ENCODE measurements around the gene GJA10.

DNA sequence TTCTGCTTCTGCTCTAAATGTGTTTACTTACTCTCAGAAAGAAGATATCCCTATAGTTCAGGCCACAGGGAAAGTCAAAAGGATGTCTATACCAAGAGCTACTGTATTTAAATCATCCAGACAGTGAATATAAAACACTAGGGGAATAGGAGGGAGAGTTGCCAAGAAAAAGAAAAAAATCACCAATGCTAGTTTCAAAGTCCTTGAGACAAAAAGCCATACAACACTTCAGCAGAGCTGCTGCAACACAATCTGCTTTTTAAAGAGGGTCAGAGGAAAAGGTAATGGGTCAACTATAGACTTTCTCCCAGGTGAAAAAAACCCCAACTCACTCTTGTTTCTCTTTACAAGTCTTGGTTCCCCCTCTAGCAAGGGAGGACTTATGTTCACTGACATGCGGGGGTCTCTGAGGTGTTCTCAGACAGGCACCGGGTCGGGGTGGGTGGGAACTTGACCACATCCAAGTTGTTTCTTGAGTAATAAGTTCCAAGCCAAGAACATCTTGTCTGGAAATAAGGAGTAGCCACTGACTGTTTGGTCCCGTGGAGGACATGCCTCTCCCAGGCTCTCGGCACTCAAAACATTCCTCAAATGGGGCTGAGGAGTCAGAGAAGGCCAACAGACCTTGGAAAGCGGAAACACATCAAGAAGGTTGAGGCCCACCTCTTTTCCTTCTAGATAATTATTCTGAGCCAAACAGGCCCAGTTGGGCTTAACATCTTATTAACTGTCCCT lies 47.7 kb downstream of the GJA10 start:
- TF ChIP-seq NRF1 (IDR thresholded peaks at IDR 0.05; ENCODE audit: low read depth, low read length): no peak
- no peak for TF ChIP-seq TCF12 (IDR thresholded peaks at IDR 0.05)
- no peak for TF ChIP-seq RAD21 (IDR thresholded peaks at IDR 0.05; ENCODE audit: low read length)
- no peak for TF ChIP-seq CHD2 (IDR thresholded peaks at IDR 0.05; ENCODE audit: low read length, partially characterized antibody)
- no peak for TF ChIP-seq POLR2AphosphoS5 (IDR thresholded peaks at IDR 0.05; ENCODE audit: low read depth, low read length)
- TF ChIP-seq FOXM1 (IDR thresholded peaks at IDR 0.05; ENCODE audit: low read depth): no peak
- no peak for TF ChIP-seq CTCF (IDR thresholded peaks at IDR 0.05)
- TF ChIP-seq, protein P1, sequence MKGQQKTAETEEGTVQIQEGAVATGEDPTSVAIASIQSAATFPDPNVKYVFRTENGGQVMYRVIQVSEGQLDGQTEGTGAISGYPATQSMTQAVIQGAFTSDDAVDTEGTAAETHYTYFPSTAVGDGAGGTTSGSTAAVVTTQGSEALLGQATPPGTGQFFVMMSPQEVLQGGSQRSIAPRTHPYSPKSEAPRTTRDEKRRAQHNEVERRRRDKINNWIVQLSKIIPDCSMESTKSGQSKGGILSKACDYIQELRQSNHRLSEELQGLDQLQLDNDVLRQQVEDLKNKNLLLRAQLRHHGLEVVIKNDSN (IDR thresholded peaks at IDR 0.05; ENCODE audit: borderline replicate concordance, low read depth): no peak
- no peak for TF ChIP-seq TAF1 (IDR thresholded peaks at IDR 0.05; ENCODE audit: borderline replicate concordance, low read depth, low read length)
- TF ChIP-seq, protein P2, sequence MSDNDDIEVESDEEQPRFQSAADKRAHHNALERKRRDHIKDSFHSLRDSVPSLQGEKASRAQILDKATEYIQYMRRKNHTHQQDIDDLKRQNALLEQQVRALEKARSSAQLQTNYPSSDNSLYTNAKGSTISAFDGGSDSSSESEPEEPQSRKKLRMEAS (IDR thresholded peaks at IDR 0.05; ENCODE audit: low read depth): no peak
- no peak for TF ChIP-seq SMC3 (IDR thresholded peaks at IDR 0.05; ENCODE audit: low read depth, low read length)
- no peak for TF ChIP-seq EZH2phosphoT487 (IDR thresholded peaks at IDR 0.05; ENCODE audit: borderline replicate concordance, low read depth)
